Smooth muscle cell of trachea (primary cell): ENCODE measurements around the gene BDKRB2. TPM values are rescaled to one million over a fixed set of nuclear protein-coding genes. Genes with fewer than 3 reads are reported as not detected.

Experiments
- total RNA-seq: library from RNA; depleted of rRNA; stranded (reverse); fragments of >200 nt; gene quantifications from 2 replicates; pipeline ENCODE4 v1.2.1, GENCODE V29; 2014

Gene BDKRB2
- total RNA-seq, result 67.2 and 253 TPM in 2 replicates

DNA sequence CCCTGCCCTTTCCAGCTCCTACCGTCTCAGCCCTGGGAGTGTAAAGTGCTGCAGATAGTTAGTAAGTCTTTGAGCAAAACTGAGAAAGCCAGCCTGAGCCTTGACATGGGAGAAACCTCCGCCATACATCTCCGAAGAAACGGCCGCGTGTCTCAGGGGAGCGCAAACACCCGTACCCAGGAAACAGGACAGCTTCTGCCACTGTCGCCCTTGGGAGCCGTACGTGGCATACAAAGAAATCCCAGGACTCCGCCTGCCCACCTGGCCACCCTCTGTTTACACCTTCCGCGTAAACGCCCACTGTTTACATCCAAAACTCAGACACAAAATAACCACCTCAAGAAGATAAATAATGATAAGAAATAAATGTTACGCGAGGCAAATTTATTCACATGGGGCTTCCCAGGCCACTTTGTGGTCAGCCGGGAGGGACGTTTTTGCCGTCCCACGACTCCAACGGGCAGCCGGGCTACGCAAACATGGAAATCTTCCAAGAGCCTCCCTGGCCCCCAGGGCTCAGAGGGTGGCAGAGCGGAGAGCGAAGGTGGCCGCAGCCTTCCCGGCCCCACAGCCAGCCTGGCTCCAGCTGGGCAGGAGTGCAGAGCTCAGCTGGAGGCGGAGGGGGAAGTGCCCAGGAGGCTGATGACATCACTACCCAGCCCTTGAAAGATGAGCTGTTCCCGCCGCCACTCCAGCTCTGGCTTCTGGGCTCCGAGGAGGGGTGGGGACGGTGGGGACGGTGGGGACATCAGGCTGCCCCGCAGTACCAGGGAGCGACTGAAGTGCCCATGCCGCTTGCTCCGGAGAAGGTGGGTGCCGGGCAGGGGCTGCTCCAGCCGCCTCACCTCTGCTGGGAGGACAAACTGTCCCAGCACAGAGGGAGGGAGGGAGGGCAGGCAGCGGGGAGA is at the start of gene BDKRB2:
Gene BDKRB2 (plus strand): TSS at position 689 of the 908 bp plus-strand sequence. CDS start 32,269 bp downstream, outside the sequence.

DNA sequence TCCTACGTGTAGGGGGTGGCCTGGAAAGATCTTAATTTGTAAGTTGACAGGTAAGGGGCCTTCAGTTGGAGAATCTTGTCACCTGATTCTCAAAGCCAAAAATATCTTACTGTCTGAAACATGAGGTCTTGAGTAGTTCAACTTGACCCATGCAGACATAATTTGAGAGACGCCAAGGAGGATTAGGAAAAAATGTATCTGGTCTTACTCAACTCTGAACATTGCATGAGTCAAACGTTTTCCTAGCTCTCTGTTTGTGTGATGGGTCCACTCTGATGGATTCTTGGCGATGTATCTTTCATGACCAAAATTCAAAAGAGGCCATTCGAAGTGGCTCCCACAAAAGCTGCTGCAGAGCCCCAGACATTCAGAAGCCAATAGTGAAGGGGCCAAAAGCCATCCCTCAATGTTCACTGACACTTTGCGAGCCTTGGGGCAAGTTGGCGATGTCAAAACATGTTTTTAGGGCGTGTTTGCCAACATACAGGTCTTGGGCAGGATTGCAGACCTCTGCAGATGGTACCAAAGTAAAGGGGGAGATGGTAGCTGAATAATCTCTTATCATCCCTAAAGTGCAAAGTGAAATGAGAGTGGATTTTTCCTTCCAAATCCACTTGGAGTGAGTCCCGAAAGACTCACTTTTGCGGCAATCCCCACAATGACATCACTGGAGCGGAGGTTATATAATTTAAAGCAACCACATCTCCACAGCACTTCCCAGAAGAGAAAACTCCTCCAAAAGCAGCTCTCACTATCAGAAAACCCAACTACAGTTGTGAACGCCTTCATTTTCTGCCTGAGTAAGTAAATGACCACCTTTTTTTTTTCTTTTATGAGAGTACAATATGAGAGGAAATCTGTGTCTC is 51.1 kb downstream of the BDKRB2 start, which contains the start of gene BDKRB1:
Gene BDKRB1 (plus strand): TSS at position 710 of the 866 bp plus-strand sequence. CDS start 7,473 bp downstream, outside the sequence.

Other genes with a start within 250 kb of the BDKRB2 start
- gene C14orf132, start 165.5 kb upstream of the BDKRB2 start, total RNA-seq, result 31.9 and 59.4 TPM in 2 replicates
- 9.7 and 37.2 TPM in 2 replicates for gene BDKRB1, start 51.4 kb downstream of the BDKRB2 start, total RNA-seq
- gene ATG2B, start 158.5 kb downstream of the BDKRB2 start, total RNA-seq, result 29.1 and 32.3 TPM in 2 replicates
- 49.9 and 63.2 TPM in 2 replicates for gene GSKIP, start 158.7 kb downstream of the BDKRB2 start, total RNA-seq
- 2.3 and 4.2 TPM in 2 replicates for gene AK7, start 187.3 kb downstream of the BDKRB2 start, total RNA-seq